NCI-H1417 (cell line): ENCODE data around the gene CD96.
A peak's percentile ranks its signal among the peaks of the same experiment; 100 is the strongest.
"Not testable (repeated sequence)": the region's sequence is repeated elsewhere in the genome, so short reads cannot be mapped to it uniquely, and the experiment has no call there.

Experiments used
- DNase-seq, 3 experiments: peaks; one replicate each; lab custom pipeline; 2025; lab: John Stamatoyannopoulos, UW

Gene CD96

DNA sequence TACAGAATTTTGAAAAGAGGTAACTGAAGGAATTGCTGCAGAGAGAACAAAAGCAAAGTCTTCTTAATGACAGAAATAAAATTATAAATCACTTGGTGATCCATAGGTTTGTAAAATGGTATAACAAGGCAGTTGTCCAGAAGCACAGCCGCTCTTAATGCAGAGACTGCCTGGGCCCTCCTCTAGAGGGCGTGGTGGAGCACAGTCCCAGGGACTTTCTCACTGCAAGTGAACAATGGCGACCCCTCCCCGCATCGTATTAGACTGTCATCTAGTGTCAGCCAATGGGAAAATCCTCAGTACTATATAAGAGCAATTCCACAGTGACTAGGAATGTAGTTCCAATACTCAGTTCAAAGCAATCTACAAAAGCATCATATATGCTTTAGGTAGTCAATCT is 79.5 kb downstream of the CD96 start:
- DNase-seq: peak in 1 of 3 experiments; percentile 27

- no peak for DNase-seq
These were observed 85.1 kb downstream of the CD96 start for GRCh38 chr3:111627092-111627491.

DNA sequence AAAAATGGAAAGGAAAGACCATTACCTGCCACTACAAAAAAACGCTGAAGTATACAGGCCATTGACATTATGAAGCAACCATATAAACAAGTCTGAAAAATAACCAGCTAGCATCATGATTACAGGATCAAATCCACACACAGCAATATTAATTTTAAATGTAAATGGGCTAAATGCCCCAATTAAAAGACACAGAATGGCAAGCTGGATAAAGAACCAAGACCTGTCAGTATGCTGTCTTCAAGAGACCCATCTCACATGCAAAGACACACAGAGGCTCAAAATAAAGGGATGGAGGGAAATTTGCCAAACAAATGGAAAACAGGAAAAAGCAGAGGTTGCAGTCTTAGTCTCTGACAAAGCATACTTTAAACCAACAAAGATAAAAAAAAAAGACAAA is 87.0 kb downstream of the CD96 start:
- DNase-seq: not testable (repeated sequence)

GRCh38 chr3:111630638-111631037 is 88.6 kb downstream of the CD96 start:
- DNase-seq: not testable (repeated sequence)

DNA sequence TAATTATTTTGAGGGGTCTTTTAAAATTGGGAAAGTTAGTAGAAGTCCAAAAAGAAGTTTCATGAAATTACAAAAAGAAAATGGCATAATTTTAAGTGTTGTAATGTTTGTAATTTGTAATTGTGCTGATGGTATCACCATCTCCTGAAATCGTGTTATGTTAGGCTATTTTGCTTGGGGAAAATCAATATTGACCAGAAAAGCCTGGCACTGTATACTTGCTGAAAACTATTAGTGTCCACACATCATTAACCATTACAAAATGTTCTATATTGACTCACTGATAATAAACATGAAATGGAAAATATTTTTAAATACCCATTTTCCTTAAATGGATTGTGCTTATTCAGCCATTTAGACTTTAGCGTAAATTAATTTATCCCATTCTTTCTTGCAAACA is 93.4 kb downstream of the CD96 start:
- no peak for DNase-seq

- peak; percentile 14 to 64 (median 21) for DNase-seq
These were observed 94.4 kb downstream of the CD96 start for GRCh38 chr3:111636366-111636885.

- DNase-seq: peak in 1 of 3 experiments; percentile 6
These were observed 97.3 kb downstream of the CD96 start for GRCh38 chr3:111639316-111639715.

- no peak for DNase-seq
These were observed 107.1 kb downstream of the CD96 start for GRCh38 chr3:111648991-111649579.

DNA sequence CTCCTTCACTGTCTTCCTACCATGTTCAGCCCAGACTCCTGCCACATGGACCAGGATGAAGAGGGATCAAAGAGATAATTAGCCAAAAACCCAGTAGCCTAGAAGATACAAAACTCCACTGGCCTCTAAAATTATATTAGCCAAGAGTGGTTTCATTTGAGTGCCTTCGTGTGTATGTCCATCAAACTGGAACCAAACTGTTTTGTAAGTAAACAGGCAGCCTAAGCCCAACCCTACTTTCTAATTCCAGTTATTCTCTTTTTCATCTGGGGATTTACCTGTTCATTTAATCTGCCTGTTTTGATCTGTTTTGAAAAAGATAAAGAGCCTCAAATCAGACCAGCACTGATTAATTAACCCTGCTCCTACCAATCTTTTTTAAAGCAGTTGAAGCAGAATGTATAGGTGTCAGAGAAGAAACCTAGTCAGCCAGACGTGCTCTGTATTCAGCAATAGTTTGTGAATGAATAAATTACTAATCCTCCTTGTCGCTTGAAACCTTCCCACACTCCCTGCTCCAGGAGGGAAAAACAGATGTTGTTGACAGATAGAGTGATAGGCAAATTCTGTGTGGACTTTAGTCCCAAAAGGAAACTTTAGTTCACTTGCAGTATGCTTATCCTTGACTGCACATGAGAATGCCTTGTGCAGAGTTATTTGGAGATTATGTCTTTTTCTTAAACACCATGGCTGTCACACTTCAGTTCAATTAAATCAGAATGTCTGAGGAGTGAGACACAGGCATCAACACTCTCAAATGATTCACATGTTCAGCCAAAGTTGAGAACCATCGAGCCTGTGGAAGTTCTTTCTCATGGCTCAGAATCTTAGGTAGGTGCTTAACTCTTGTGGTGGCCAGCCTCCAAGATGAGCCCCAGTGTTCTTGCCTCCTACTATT is 108.6 kb downstream of the CD96 start:
- DNase-seq: no peak

DNA sequence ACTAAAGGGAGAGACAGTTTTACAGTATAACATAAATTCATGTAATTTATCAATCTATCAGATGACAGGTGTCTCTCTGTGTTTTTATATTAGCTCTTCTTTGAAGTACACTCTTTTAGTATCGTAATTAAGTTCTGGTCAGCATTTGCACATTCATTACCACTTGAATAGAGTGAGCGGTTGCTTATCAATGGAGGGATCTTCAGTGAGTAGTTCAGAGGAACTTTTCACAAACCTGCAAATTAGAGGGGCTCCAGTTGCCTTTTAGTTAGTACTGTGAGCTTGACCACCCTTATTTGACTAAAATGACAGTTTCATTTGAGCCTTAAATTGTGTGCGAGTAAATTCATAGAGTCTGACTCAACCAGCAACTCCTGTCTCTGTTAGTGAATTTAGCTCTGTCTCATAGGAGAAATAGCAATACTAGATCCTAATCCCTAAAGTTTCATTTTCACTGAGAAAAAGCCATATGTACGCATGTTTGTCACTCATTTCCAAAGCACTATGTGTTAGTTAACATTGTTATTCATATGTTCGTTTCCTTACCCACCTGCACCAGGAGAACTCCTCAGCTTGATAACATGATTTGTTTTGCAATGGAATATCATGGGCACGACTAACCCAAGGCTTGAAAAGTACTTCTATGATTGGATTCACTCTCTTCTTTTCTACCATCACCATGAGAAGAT is 110.6 kb downstream of the CD96 start:
- DNase-seq: no peak

- no peak for DNase-seq
These were observed 111.8 kb downstream of the CD96 start for GRCh38 chr3:111653766-111654165.

DNA sequence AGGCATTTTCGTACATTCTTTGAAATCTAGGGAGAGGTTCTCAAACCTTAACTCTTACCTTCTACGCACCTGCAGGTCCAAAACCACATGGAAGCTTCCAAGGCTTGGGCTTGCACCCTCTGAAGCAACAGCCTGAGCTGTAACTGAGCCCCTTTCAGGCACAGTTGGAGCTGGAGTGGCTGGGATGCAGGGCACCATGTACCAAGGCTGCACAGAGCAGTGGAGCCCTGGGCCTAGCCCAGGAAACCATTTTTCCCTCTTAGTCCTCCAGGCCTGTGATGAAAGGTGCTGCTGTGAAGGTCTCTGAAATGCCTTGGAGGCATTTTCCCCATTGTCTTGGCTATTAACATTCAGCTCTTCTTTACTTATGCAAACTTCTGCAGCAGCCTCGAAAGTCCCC is 120.0 kb downstream of the CD96 start:
- DNase-seq: no peak

DNA sequence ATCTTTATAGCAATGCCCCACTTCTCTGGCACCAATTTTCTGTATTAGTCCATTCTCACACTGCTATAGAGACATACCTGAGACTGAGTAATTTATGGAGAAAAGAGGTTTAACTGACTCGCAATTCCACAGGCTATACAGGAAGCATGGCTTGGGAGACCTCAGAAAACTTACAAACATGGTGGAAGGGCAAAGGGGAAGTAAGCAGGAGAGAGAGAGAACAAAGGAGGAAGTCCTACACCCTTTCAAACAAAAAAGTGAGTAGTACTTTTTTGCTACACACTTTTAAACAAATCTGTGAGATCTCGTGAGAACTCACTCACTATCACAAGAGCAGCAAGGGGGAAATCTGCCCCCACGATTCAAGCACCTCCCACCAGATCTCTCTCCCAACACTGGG is 120.9 kb downstream of the CD96 start:
- DNase-seq: no peak

DNA sequence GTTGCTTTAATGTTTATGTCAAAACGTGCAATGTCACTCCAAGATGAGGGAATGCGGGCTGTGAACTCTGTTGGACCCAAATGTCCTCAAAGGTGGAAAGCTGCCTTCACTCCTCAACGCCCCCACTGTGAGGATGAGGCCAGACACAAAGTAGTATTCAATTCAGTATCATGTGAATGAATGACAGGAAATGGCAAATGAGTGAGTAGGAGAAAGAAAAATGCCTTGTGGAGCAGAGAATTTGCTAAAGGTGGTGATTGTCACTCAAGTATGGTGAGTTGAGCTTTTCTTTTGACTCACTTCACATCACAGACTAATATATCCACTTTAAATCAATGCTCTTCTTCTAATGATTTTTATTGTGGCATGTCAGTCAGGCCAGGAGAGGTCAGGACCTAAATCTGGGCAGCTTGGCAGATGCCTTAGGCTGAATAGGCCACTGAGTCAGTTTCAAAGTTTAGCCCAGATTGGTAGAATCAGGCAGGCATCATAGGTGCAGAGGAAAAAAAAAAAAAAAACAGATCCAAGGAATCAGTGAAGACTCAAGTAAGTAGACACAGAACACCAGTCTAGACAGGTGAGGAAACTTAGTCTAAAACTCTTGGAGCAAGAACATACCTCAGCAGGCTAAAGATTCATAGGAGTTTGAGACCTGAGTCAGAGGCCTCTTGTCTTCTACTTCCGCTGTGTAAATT is 124.2 kb downstream of the CD96 start:
- DNase-seq: no peak

GRCh38 chr3:111667170-111667569 is 125.2 kb downstream of the CD96 start:
- peak in 1 of 3 experiments; percentile 7 for DNase-seq

DNA sequence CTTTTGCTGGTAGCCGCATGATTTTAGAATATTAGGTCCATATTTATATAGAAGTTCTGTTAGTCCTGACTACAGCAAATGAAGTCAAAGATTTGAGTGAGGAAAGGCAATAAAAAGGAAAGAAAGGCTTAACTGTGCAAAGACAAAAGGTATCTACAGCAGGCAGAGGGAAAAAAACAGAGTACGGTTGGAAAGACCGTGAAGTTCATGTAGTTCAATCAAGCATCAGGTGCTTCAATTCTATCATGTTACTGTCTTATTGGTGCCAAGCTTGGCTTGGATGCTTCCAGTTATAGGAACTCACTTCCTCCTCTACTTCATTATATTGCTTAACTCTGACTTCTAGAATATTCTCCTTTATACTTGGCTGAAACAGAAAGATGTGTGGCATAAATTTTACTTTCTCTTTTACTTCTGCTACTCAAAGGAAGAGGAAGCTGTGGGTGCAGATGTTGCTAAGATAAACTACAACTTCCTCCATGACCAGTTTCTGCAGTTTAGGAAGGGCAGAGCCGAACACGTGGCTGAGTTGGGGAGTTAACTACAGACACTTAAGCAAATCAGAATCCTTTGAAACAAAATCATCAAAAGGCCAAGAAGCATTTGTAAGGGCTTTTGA is 125.7 kb downstream of the CD96 start:
- DNase-seq: no peak

- no peak for DNase-seq
These were observed 126.3 kb downstream of the CD96 start for GRCh38 chr3:111668326-111668725.

DNA sequence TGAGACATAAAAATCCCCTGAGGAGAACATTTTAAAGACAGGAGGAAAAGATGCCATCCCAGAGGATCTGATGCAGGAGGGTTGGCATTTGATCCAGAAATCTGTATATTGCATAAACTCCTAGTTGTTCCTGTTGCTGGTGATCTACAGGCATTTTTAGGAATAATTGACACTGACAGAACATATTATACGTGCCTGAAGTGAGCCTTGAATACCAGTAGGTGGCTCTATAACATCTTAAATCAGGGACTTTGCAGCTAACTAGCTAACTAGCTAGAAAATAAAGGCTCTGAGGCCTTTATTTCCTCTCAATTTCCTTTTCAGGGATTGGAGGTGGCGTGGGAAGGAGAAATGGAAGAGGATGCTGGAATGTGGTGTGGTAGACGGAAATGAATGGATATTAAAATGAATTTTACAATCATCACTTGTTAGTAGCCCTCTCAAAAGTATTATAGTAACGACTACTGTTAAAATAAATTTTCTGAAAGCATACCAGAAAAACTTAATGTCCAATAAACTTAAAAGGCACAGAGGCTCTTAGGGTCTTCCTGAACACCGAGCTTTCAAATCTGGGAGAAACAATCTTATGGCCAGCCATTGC is 127.0 kb downstream of the CD96 start:
- DNase-seq: peak; percentile 16 to 79 (median 35)

GRCh38 chr3:111669926-111670630 is 128.1 kb downstream of the CD96 start:
- no peak for DNase-seq

- not testable (repeated sequence) for DNase-seq
These were observed 130.5 kb downstream of the CD96 start for GRCh38 chr3:111672461-111672860.
